ENCODE measurements around the gene CFAP58.

DNA sequence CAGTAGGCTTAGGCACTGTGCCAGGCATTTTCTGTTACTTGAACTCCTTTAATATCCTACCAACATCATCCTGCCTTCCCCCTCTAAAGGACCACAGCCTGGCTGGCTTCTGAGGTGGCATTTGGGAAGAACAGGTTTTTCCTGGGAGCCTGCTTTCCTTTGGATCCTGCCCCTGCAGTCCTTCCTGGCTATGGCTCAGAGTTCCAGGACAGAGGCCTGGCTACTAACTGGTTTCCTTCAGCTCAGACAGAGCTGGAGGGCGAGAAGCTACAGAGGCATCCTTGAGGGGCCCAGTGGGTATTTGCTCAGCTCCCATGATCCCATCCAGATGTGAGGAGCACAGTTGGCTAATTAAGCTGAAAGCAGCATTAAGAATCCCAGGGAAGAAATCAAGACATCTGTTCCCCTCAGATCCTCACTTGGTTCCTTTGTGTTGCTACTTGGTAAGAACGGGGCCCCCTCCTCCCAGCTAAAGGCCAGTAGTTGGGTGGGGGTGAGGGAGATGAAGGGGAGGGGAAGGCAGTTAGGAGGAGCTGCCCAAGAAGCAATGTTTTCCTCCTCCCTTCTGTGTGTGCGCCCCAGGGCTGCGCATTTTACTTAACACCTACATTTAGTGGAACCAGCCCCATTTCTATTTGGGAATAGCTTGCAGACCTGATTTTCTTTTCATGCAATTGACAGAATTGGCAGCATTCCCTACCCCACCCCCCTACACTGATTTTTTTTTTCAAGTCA lies 144.9 kb downstream of the CFAP58 start:
- TF ChIP-seq, protein P1, sequence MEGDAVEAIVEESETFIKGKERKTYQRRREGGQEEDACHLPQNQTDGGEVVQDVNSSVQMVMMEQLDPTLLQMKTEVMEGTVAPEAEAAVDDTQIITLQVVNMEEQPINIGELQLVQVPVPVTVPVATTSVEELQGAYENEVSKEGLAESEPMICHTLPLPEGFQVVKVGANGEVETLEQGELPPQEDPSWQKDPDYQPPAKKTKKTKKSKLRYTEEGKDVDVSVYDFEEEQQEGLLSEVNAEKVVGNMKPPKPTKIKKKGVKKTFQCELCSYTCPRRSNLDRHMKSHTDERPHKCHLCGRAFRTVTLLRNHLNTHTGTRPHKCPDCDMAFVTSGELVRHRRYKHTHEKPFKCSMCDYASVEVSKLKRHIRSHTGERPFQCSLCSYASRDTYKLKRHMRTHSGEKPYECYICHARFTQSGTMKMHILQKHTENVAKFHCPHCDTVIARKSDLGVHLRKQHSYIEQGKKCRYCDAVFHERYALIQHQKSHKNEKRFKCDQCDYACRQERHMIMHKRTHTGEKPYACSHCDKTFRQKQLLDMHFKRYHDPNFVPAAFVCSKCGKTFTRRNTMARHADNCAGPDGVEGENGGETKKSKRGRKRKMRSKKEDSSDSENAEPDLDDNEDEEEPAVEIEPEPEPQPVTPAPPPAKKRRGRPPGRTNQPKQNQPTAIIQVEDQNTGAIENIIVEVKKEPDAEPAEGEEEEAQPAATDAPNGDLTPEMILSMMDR (IDR thresholded peaks at IDR 0.05): no peak
- TF ChIP-seq EP300 (IDR thresholded peaks at IDR 0.05) (no peak), POLR2AphosphoS5 (IDR thresholded peaks at IDR 0.05) (no peak)
